OCI-LY1 (cell line): ENCODE data around the gene OBSL1.

Experiments used
- EZH2 ChIP-seq: fragments of 200-600 bp; sonication (generic), shearing (Covaris generic); IDR thresholded peaks from 2 replicates; pipeline ENCODE4 v1.8.0; 2017; ENCODE audit warnings: borderline replicate concordance, mixed run types, mild to moderate bottlenecking, antibody characterized with exemption, low read length, moderate library complexity, mixed read lengths
- TF ChIP-seq, protein P1 (sequence below): fragments of 200-600 bp; sonication (generic), shearing (Covaris generic); IDR thresholded peaks from 2 replicates; pipeline ENCODE4 v1.5.1; 2017; ENCODE audit warnings: mild to moderate bottlenecking, antibody characterized with exemption, low read length, moderate library complexity, mixed read lengths

DNA sequence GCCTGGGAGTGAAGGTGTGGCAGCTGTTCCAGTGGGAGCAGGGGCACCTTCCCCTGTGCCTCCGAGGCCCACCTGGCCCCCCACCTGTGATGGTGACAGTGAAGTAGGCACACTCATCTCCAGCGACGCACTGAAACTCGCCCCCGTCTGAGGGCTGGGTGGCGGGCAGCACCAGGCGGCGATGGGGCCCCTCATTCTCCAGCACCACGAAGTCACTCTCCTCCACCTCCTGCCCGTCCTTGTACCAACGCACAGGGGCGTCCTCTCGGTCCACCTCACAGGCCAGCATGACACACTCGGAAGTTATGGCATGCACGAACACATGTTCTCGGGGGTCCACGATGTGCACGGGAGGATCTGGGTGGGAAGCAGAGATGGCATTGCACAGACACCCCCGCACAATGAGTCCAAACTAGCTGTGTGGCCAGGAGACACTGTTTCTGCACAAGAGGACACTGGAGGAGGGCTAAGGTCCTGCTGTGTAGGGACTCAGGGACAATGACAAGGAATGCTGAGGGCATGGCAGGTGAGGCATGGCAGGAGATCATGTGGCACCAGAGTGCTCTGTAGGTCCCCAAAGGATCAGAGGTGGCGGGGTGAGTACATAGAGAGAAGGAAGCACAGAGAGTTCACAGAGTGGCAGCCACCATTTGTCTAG is 7.9 kb downstream of the OBSL1 start:
- TF ChIP-seq, protein P1, sequence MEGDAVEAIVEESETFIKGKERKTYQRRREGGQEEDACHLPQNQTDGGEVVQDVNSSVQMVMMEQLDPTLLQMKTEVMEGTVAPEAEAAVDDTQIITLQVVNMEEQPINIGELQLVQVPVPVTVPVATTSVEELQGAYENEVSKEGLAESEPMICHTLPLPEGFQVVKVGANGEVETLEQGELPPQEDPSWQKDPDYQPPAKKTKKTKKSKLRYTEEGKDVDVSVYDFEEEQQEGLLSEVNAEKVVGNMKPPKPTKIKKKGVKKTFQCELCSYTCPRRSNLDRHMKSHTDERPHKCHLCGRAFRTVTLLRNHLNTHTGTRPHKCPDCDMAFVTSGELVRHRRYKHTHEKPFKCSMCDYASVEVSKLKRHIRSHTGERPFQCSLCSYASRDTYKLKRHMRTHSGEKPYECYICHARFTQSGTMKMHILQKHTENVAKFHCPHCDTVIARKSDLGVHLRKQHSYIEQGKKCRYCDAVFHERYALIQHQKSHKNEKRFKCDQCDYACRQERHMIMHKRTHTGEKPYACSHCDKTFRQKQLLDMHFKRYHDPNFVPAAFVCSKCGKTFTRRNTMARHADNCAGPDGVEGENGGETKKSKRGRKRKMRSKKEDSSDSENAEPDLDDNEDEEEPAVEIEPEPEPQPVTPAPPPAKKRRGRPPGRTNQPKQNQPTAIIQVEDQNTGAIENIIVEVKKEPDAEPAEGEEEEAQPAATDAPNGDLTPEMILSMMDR: no peak
- no peak for TF ChIP-seq EZH2
